GM19099 (cell line): ENCODE results near the gene SLC7A9.

Experiments used
- POLR2A ChIP-seq: IDR thresholded peaks from 3 replicates; pipeline ENCODE4 v1.6.1; 2011; ENCODE audit warnings: low read depth; ENCODE audit not compliant: insufficient read length; ENCODE audit errors: extremely low read depth

Gene SLC7A9

GRCh38 chr19:32872391-32872790 lies 2.8 kb upstream of the SLC7A9 start:
- TF ChIP-seq POLR2A, result no peak

DNA sequence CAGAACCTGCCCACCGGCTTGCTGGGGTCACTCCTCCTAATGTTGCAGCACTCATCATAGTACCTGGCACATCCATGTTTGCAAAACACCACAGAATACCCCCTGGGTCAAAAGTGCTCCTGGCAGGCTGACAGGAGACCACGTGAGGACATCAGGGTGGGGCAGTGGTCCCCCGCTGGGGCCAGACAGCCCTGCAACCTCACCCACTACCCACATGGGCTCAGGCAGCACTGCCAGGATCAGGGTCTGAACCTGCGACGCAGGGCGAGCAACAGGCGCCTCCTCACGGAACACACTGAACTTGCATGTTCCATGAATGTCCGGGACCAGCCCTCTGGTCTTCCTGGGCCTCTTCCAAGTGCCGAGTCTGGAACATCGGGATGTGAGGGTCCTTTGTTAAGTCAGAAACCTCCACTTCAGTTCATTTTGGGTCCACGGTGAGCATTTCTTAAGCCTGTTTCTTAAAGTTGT lies 1.4 kb upstream of the SLC7A9 start:
- TF ChIP-seq POLR2A, result no peak

GRCh38 chr19:32869966-32870573 lies 503 bp upstream of the SLC7A9 start:
- TF ChIP-seq POLR2A, result no peak

DNA sequence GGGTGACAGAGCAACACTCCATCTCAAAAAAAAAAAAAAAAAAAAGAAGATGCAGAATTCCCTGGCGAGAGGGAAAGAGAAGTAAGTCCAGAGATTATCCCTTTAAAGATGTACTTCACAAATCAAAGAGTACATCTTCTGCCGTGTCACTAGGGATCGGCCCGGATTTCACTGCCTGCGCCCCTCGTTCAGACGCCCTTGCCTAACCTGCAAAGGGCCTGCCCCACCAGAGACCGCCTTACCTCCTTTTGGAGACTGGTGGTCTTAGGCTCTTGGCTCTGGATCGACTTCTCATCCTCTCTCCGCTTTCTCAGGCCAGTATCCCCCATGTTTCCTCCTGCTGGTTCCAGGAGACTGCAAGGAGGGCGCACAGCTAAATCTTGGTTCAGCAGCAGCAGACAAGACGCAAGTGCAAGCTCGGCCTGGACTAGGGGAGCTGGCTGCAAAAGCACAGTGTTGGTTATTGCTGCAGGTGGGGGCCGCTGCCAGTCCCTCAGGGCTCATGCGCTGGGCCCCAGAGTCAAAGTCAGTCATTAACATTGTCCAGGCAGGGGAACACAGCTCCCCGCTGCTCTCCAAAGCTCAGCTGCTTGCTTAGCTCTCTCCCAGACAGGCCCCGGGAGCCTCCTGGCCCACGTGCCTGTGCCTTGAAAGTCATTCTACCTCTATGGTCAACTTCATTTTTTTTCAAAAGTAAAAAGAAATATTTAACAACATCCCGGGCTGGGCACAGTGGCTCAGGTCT lies 1.2 kb downstream of the SLC7A9 start:
- no peak for TF ChIP-seq POLR2A

DNA sequence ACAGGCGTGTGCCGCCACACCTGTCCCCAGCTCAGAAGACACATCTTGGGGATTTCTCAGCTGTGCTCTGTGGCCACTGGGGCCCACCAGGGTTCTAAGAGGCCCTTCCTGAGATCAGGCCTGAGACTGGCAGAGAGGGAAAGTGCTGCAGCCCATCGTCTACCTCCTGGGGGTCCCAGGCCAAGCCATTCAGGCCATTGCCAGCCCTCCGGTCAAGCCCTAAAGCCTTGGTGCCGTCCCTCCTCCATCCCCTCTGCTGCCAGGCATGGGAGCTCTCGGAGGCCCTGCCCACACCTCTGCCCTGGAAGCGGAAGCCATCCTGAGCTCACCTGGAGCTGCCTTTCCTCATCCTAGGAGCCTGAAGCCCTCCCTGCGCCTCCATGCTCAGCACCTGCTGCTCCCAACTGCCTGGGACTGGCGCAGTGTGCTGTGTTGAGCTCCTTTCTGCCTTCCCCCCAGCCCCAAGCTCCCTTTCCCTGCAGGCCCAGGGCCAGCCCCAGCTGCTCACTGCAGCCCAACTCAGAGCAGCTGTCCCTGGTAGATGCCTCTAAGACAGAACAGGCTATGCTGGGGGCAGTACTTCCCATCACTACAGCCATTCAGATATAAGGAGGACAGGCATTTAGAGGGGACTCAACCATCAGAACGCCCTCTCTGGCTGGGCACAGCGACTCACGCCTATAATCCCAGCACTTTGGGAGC lies 2.9 kb downstream of the SLC7A9 start:
- TF ChIP-seq POLR2A, result no peak

- TF ChIP-seq POLR2A, result no peak
Observed at GRCh38 chr19:32866061-32866460, 3.5 kb downstream of the SLC7A9 start.

DNA sequence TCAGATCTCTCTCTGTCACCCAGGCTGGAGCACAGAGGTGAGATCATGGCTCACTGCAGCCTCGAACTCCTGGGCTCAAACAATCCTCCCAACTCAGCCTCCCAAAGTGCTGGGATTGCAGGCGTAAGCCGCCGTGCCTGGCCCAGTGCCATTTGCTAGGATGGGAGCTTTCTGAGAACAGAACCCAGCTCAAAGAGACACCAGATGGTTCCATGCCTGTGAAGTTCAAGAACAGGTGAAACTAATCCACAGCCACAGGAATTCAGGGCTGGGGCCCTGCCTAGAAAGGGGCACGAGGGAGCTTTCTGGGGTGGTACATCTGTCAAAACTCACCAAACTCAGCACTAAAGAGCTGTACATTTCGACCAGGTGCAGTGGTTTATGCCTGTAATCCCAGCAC lies 4.2 kb downstream of the SLC7A9 start:
- no peak for TF ChIP-seq POLR2A

DNA sequence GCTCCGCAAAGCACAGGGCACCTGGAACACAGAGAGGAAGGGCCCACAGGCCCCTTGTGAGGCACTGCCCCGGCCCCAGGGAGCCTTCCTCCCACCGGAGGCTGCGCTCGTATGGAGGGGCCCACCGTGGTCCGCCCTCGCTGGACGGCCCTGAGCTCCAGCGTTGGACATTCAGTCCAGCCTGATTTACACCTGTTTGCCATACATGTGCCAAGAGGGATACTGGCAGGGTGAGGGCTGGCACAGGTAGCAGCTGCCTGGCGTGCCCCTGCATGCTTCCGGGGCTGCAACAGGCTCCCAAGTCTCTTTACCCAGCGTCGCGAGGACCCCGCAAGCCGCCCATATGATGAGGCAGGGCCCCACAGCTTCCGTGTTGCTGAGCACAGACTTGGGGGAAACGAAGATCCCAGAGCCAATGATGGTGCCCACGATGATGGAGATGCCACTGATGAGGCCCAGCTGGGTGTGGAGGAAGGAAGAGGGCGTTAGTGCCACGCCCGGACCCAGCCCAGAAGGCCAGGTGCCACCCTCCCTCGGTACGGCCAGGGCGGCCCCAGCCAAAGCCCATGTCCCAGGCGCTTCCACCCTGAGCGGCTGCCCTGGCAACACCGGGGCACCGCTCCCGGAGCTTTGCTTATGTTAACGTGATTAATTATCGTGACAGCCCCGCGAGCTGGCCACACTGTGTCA lies 5.1 kb downstream of the SLC7A9 start:
- TF ChIP-seq POLR2A, result no peak

- TF ChIP-seq POLR2A, result no peak
Observed at GRCh38 chr19:32863841-32864240, 5.7 kb downstream of the SLC7A9 start.

DNA sequence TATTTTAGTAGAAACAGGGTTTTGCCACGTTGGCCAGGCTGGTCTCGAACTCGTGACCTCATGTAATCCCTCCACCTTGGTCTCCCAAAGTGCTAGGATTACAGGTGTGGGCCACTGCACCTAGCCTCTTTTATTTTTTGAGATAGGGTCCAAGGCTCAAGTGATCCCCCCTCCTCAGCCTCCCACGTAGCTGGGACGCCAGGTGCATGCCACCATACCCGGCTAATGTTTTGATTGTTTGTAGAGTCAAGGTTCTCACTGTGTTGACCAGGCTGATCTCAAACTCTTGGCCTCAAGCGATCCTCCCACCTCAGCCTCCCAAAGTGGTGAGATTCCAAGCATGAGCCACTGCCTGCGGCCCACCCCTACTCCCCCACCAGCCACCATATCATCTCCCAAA lies 6.3 kb downstream of the SLC7A9 start:
- no peak for TF ChIP-seq POLR2A

GRCh38 chr19:32862741-32863140 lies 6.8 kb downstream of the SLC7A9 start:
- no peak for TF ChIP-seq POLR2A

DNA sequence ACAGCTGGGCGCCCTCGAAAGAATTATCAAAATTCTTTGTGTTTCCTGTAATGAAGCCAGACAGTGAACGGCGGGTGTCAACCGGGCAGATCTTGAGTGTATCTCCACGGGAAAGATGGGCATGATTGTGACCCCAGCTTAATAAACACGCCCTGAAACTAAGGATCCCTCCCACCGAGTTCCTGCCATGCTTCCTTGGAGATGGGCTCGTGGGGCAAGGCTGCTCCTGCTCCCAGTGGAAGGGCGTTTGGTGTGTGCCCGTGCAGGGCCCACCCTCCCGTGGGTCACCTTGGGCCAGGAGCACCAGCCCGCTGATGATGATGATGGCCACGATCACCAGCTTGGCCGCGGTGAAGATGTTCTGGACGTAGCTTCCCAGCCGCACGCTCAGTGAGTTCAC lies 7.4 kb downstream of the SLC7A9 start:
- TF ChIP-seq POLR2A, result no peak

DNA sequence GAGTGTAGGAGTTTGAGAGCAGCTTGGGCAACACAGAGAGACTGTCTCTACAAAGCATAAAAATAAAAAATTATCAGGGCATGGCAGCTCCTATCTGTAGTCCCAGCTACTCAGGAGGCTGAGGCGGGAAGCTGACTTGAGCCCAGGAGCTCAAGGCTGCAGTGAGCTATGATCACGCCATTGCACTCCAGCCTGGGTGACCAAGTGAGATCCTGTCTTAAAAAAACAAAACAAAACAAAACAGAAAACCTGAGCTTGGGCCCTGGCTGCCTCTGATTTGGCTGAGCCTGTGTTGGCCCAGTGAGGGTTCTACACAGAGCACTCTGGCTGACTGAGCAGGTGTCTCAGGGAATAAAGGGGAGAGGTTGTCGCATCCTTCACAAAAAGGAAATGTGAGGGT lies 8.0 kb downstream of the SLC7A9 start:
- no peak for TF ChIP-seq POLR2A

DNA sequence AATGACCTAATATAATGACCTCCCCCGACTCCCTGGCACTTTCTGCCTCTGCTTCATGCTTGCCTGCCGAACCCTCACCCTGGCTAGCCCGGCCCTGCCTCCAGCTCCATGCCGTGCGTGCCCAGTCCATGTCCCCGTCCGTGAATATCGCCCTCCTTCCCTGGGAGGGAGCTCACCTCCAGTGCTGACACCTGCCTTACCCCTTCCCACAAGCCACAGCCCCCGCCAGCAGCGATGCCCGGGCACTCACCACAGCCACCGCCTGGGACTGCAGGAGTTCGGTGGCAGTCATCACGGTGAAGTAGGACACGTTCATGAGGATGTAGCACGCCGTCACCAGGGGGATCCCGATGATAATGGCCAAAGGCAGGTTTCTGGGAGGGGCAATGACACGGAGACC lies 10.0 kb downstream of the SLC7A9 start:
- no peak for TF ChIP-seq POLR2A

- no peak for TF ChIP-seq POLR2A
Observed at GRCh38 chr19:32858559-32858958, 11.0 kb downstream of the SLC7A9 start.

- TF ChIP-seq POLR2A, result no peak
Observed at GRCh38 chr19:32858155-32858554, 11.4 kb downstream of the SLC7A9 start.

GRCh38 chr19:32857584-32857983 lies 12.0 kb downstream of the SLC7A9 start:
- TF ChIP-seq POLR2A, result no peak
